A172 (cell line): Measurements from ENCODE around the gene SLC39A13. TPM values are rescaled to one million over a fixed set of nuclear protein-coding genes. Genes with fewer than 3 reads are reported as not detected.

ENCODE experiments used
- DNase-seq: peaks from one replicate; pipeline ENCODE4 v3.0.0-alpha.2; 2015; ENCODE audit warnings: low spot score
- total RNA-seq: library from RNA; depleted of rRNA; stranded (reverse); fragments of >200 nt; shearing (Covaris generic); gene quantifications from 2 replicates; pipeline ENCODE4 v1.2.3, GENCODE V29; 2014

The SLC39A13 gene
- total RNA-seq, 1 experiment from 2014 or later, result 108 TPM

GRCh38 chr11:47403135-47403534 is 5.3 kb upstream of the SLC39A13 start:
- DNase-seq, result no peak

- DNase-seq, result no peak
Observed at GRCh38 chr11:47403571-47403970, 4.8 kb upstream of the SLC39A13 start.

- no peak for DNase-seq
Observed at GRCh38 chr11:47406896-47407745, 1.3 kb upstream of the SLC39A13 start.

GRCh38 chr11:47408598-47409439 is 429 bp downstream of the SLC39A13 start:
- peak; percentile 81 for DNase-seq

GRCh38 chr11:47409440-47410369 is 1.3 kb downstream of the SLC39A13 start:
- DNase-seq, result no peak

GRCh38 chr11:47410370-47411264 is 2.2 kb downstream of the SLC39A13 start:
- DNase-seq, result no peak

- no peak for DNase-seq
Observed at GRCh38 chr11:47411884-47412746, 3.7 kb downstream of the SLC39A13 start.

- DNase-seq, result no peak
Observed at GRCh38 chr11:47413351-47413750, 5.0 kb downstream of the SLC39A13 start.

GRCh38 chr11:47413908-47414684 is 5.7 kb downstream of the SLC39A13 start:
- no peak for DNase-seq

- no peak for DNase-seq
Observed at GRCh38 chr11:47414685-47415070, 6.3 kb downstream of the SLC39A13 start.

GRCh38 chr11:47415091-47415854 is 6.9 kb downstream of the SLC39A13 start:
- DNase-seq, result no peak

GRCh38 chr11:47415949-47416472 is 7.6 kb downstream of the SLC39A13 start:
- peak; percentile 97 for DNase-seq

GRCh38 chr11:47417712-47418111 is 9.3 kb downstream of the SLC39A13 start:
- no peak for DNase-seq

- DNase-seq, result no peak
Observed at GRCh38 chr11:47418454-47419259, 10.3 kb downstream of the SLC39A13 start.

GRCh38 chr11:47425611-47426010 is 17.2 kb downstream of the SLC39A13 start:
- no peak for DNase-seq

- DNase-seq, result peak; percentile 94
Observed at GRCh38 chr11:47426062-47426956, 17.9 kb downstream of the SLC39A13 start, which contains the start of gene PSMC3. TSS of gene PSMC3 (minus strand) at chr11:47426439. CDS start at chr11:47426279, 160 bp downstream.
